ENCODE results near the gene LARGE2.

The LARGE2 gene

GRCh38 chr11:45917623-45918330, 4.7 kb upstream of the LARGE2 start, which contains the start of gene PEX16:
Gene PEX16 (minus strand): TSS chr11:45917877. CDS start chr11:45917811, 66 bp downstream.
- TF ChIP-seq CTCF (IDR thresholded peaks at IDR 0.05; ENCODE audit: low read depth, low read length, missing control alignments) = no peak
- peak; percentile 94 for DNase-seq (ENCODE audit: low read depth)

GRCh38 chr11:45918331-45918941, 4.0 kb upstream of the LARGE2 start:
- no peak for DNase-seq (ENCODE audit: low read depth)
- H3K4me3 ChIP-seq (ENCODE audit: low read depth, low read length) = peak overlapping the region; percentile 66
- no peak for TF ChIP-seq CTCF (IDR thresholded peaks at IDR 0.05; ENCODE audit: low read depth, low read length, missing control alignments)

More at GRCh38 chr11:45917623-45918330, 4.7 kb upstream of the LARGE2 start, which contains the start of gene PEX16:
- peak within 1 kb of the TSS; percentile 66 for H3K4me3 ChIP-seq (ENCODE audit: low read depth, low read length)

GRCh38 chr11:45918962-45919675, 3.3 kb upstream of the LARGE2 start:
- TF ChIP-seq CTCF (IDR thresholded peaks at IDR 0.05; ENCODE audit: low read depth, low read length, missing control alignments) = no peak
- peak overlapping the region; percentile 66; the same call in 1 of the 2 replicates for H3K4me3 ChIP-seq (ENCODE audit: low read depth, low read length)
- no peak for DNase-seq (ENCODE audit: low read depth)

DNA sequence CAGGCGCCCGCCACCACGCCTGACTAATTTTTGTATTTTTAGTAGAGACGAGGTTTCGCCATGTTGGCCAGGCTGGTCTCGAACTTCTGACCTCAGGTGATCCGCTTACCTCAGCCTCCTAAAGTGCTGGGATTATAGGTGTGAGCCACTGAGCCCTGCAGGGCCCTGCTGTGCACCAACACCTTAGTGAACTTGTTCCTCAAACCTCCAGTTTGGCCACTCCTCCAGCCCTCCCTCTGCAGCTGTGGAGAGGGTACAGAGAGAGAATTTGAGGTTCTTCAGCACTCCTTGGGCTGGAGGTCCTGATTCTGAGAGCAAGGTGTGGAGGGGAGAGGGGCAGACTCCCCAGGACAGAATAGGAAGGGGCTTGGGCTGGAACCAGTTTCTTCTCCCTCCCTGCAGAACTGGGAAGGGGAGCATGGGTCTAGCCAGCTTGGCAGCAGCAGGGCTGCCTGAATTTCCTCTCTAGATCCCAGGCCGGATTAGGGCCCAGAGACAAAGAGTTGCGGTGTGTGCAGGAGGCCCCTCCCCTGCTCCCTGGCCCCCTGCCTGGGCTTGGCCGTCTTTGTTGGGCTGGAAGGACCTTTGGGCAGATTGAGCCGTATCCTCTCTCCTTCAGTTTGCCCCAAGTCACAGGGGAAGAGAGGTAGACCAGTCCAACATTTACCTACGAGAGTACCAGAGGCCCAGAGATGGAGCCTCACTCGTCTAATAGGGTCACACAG, 2.5 kb upstream of the LARGE2 start:
- no peak for DNase-seq (ENCODE audit: low read depth)
- no peak overlapping the region for H3K4me3 ChIP-seq (ENCODE audit: low read depth, low read length)
- TF ChIP-seq CTCF (IDR thresholded peaks at IDR 0.05; ENCODE audit: low read depth, low read length, missing control alignments) = no peak

DNA sequence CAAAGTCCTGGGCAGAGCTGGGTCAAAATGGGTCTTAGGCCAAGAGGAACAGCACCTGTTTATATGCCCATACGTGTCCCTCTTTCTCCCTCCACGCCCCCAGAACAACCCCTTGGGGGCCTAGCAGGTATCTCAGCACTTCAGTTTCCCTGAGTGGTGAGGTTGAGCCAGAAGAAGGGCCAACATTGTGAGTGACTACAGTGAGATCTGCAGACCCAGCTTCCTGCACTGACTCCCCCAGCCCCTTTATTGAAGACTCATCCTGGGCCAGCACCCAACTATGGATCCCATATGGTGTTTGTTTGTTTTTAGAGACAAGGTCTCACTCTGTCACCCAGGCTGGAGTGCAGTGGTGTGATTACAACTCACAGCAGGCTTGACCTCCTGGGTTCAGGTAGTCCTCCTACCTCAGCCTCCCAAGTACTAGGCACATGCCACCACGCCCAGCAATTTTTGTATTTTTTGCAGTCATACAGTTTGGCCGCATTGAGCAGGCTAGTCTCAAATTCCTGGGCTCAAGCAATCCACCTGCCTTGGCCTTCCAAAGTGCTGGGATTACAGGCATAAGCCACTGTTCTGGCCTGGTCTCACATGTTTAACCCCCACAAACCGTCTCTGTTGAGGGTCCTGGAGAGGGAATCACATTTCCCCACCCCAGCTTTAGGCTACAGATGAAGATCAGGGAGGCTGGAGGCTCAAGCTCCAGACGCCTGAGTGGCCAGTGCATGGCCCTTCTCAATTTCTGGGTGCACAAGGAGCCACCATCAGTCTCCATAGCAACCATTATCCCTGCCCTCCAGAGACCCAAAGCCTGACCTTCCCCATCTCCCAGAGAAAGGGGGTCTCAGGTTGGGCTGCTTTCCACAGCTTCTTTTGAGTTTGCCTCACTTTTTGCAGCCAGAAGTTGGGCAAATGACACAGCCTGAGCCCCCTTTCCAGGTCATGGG, 1.7 kb upstream of the LARGE2 start:
- no peak overlapping the region for H3K4me3 ChIP-seq (ENCODE audit: low read depth, low read length)

More for the DNA sequence above, 1.7 kb upstream of the LARGE2 start:
- DNase-seq (ENCODE audit: low read depth) = no peak
- TF ChIP-seq CTCF (IDR thresholded peaks at IDR 0.05; ENCODE audit: low read depth, low read length, missing control alignments) = no peak
